ENCODE measurements around the gene ATP23. TPM values are rescaled to one million over a fixed set of nuclear protein-coding genes. Genes with fewer than 3 reads are reported as not detected.
A peak's percentile ranks its signal among the peaks of the same experiment; 100 is the strongest.

ATP23 gene
- total RNA-seq, 1 experiment from 2014 or later, result 12.8 TPM

DNA sequence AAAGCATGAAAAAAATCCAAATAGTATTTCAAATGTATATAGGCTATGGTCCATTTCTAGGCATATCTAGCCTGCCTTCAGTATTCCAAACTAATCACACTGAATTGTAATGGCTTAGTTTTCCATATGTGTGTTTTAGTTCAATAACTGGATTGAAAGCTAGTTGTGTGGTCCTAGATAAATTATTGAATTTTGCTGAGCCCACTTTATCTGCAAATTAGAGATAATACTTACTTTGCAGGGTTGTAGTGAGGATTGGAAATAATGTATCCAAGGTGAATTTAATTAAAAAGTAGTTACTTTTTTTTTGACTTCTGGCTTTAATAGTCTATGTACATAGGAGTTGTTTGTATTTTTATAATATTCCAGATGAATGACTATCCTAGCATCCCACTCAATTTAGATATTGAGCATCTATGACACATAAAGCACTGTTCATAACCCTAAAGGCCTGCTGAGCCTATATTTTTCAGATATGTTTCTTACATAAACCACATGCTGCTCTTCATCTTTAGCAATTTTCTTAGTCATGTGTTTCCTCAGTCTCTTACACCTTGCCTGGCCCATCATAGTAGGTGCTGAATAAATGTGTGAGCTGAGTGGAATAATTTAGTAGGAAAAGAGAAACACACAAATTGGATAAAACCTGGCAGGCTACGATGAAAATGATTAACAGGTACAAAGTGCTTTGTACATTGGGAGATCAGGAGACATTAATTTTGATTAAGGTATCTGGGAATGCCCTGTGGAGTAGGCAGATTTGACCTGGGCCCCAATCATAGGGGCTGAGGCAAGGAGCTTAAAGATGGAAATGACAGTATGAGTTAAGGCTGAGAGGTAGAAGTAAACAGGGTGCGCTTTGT is 1.1 kb upstream of the ATP23 start:
- TF ChIP-seq, protein P1, sequence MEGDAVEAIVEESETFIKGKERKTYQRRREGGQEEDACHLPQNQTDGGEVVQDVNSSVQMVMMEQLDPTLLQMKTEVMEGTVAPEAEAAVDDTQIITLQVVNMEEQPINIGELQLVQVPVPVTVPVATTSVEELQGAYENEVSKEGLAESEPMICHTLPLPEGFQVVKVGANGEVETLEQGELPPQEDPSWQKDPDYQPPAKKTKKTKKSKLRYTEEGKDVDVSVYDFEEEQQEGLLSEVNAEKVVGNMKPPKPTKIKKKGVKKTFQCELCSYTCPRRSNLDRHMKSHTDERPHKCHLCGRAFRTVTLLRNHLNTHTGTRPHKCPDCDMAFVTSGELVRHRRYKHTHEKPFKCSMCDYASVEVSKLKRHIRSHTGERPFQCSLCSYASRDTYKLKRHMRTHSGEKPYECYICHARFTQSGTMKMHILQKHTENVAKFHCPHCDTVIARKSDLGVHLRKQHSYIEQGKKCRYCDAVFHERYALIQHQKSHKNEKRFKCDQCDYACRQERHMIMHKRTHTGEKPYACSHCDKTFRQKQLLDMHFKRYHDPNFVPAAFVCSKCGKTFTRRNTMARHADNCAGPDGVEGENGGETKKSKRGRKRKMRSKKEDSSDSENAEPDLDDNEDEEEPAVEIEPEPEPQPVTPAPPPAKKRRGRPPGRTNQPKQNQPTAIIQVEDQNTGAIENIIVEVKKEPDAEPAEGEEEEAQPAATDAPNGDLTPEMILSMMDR (IDR thresholded peaks at IDR 0.05; ENCODE audit: unreplicated experiment), result no peak
- Mint-ChIP-seq H3K36me3 (ENCODE audit: insufficient read depth, unreplicated experiment) (peaks cover 28% of the 10 kb centered on the region), H3K27ac (ENCODE audit: unreplicated experiment) (peak overlapping the region; percentile 40), H3K4me3 (ENCODE audit: low read depth, unreplicated experiment) (peak overlapping the region; percentile 77), H3K4me1 (ENCODE audit: low read depth, unreplicated experiment) (peaks cover 33% of the 10 kb centered on the region), H3K27me3 (ENCODE audit: unreplicated experiment) (no peaks in the 10 kb centered on the region), H3K9me3 (ENCODE audit: low read depth, unreplicated experiment) (no peaks in the 10 kb centered on the region)
- no peak for DNase-seq
- CTCF ChIA-PET, result interaction anchor here (0.6 to 1.0 kb wide), 3 partner anchors 28 to 1846 kb away, joined by 3 to 5 read pairs (median 3); no protein-coding TSS in a partner anchor
- intact Hi-C loops (cut with micrococcal nuclease; ENCODE audit: unreplicated experiment), result no loop called here
- BruUV-seq (replicated peaks), result no TSS peak

- peaks cover 26% of the 10 kb centered on the region for H3K36me3 Mint-ChIP-seq (ENCODE audit: insufficient read depth, unreplicated experiment)
- H3K27ac Mint-ChIP-seq (ENCODE audit: unreplicated experiment), result peak overlapping the region; percentile 40
- TSS peak; percentile 52 for BruUV-seq (replicated peaks)
- H3K4me1 Mint-ChIP-seq (ENCODE audit: low read depth, unreplicated experiment), result peaks cover 29% of the 10 kb centered on the region
- H3K27me3 Mint-ChIP-seq (ENCODE audit: unreplicated experiment), result no peaks in the 10 kb centered on the region
- CTCF ChIA-PET, result interaction anchor here (0.6 to 1.0 kb wide), 3 partner anchors 28 to 1845 kb away, joined by 3 to 5 read pairs (median 3); no protein-coding TSS in a partner anchor
- H3K9me3 Mint-ChIP-seq (ENCODE audit: low read depth, unreplicated experiment), result no peaks in the 10 kb centered on the region
- intact Hi-C loops (cut with micrococcal nuclease; ENCODE audit: unreplicated experiment), result no loop called here
- no peak for DNase-seq
- TF ChIP-seq, protein P1 (IDR thresholded peaks at IDR 0.05; ENCODE audit: unreplicated experiment), result no peak
- peak overlapping the region; percentile 77 for H3K4me3 Mint-ChIP-seq (ENCODE audit: low read depth, unreplicated experiment)
Observed at GRCh38 chr12:57940915-57941164, 527 bp upstream of the ATP23 start.

- no peak overlapping the region for H3K4me3 Mint-ChIP-seq (ENCODE audit: low read depth, unreplicated experiment)
- BruUV-seq (replicated peaks), result no TSS peak
- peaks cover 29% of the 10 kb centered on the region for H3K4me1 Mint-ChIP-seq (ENCODE audit: low read depth, unreplicated experiment)
- DNase-seq, result no peak
- CTCF ChIA-PET, result no interaction called here
- H3K9me3 Mint-ChIP-seq (ENCODE audit: low read depth, unreplicated experiment), result no peaks in the 10 kb centered on the region
- TF ChIP-seq, protein P1 (IDR thresholded peaks at IDR 0.05; ENCODE audit: unreplicated experiment), result no peak
- peaks cover 23% of the 10 kb centered on the region for H3K36me3 Mint-ChIP-seq (ENCODE audit: insufficient read depth, unreplicated experiment)
- H3K27me3 Mint-ChIP-seq (ENCODE audit: unreplicated experiment), result no peaks in the 10 kb centered on the region
- H3K27ac Mint-ChIP-seq (ENCODE audit: unreplicated experiment), result no peak overlapping the region
- intact Hi-C loops (cut with micrococcal nuclease; ENCODE audit: unreplicated experiment), result no loop called here
Observed at GRCh38 chr12:57943438-57944080, 2.2 kb downstream of the ATP23 start.

DNA sequence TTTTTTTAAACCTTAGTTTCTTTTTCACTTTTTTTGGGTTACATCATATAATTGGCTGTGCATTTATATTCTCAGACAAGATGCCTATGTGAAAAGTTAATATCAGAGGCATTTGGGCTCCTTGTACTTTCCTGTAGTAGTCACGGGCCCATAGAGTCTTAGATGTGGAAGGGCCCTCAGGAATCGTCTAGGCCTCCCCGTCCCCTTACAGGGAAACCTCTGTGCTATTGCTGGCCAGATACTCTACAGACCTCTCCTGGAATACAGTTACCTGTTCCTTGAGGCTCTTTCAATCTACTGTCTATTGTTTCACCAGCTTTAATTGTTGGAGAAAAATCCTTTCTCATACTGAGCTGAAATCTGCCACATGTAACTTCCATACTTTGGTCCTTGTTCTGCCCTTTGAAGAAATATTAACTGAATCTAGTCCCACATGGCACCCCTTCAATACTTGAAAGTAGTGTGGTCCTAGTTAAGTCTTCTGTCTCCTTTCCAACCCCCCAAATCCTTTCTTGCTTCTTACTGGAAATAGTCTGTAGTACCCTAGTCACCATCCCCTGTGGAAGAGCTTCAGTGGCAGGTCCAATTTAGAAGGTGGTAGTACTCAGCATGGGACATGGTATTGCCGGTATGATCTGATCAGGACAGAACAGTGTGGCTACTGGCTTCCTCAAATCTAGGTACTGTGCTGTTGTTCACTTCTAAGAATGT is 3.1 kb downstream of the ATP23 start:
- CTCF ChIA-PET, result no interaction called here
- DNase-seq, result no peak
- intact Hi-C loops (cut with micrococcal nuclease; ENCODE audit: unreplicated experiment), result no loop called here
- Mint-ChIP-seq H3K36me3 (ENCODE audit: insufficient read depth, unreplicated experiment) (peaks cover 23% of the 10 kb centered on the region), H3K4me3 (ENCODE audit: low read depth, unreplicated experiment) (no peak overlapping the region), H3K4me1 (ENCODE audit: low read depth, unreplicated experiment) (peaks cover 29% of the 10 kb centered on the region), H3K27ac (ENCODE audit: unreplicated experiment) (no peak overlapping the region), H3K9me3 (ENCODE audit: low read depth, unreplicated experiment) (no peaks in the 10 kb centered on the region), H3K27me3 (ENCODE audit: unreplicated experiment) (no peaks in the 10 kb centered on the region)
- TF ChIP-seq, protein P1 (IDR thresholded peaks at IDR 0.05; ENCODE audit: unreplicated experiment), result no peak
- BruUV-seq (replicated peaks), result no TSS peak
